GM21737 (cell line): ENCODE measurements around the gene LRMDA.

Experiments used
- ATAC-seq: cut with Tn5 transposase; IDR thresholded peaks from one replicate; pipeline ENCODE4 v1.9.1; 2021; ENCODE audit warnings: mild to moderate bottlenecking, moderate library complexity; ENCODE audit not compliant: unreplicated experiment

Gene LRMDA

DNA sequence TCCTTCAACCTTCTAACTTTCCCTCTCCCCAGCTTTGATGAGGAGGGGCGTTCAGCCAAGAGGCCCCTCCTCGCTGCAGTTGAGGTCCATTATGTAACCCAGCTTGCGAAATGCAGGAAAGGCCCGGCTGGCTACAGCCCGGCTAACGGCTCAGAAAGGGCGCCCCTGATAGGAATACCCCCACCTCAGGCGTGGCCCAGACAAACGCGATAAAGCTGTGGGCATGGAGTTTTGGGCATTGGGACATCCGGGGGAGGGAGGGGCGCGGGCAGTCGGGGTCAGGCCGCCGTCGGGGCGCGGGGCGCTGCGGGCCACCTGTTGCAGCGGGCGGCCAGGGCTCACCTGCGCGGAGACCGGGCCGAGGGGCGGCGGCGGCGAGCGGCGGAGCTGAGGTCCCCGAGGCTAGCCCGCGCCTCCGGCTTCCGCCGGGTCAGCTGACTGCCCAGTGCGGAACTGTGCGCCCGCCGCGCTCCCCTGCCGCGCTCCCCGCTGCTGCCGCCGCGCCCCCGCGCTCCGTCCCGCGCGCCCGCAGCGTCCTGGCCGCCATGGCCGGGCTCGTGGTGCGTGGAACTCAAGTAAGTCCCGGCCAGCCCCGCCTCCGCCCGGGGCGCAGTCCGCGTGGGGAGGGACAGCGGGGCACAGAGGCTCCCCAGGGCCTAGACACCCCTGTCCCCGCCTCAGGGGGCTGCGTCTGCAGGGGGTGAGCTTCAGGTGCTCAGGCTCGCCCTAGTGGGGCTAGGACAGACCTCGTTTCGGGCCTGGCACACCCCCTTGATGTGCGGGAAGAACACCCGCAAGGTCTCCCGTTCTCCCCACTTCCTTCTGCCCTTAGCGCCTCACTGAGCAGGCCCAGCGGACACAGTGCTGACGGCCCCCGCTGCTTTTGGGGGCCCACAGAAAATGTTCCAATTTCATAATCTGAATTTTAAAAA lies at the start of gene LRMDA:
Gene LRMDA, plus strand, starts transcription at position 445 of the 932 bp plus-strand sequence.
- no peak for ATAC-seq

GRCh38 chr10:75386128-75386527 lies 45.3 kb upstream of the LRMDA start:
- ATAC-seq, result no peak

GRCh38 chr10:75388082-75388481 lies 43.3 kb upstream of the LRMDA start:
- ATAC-seq, result no peak

DNA sequence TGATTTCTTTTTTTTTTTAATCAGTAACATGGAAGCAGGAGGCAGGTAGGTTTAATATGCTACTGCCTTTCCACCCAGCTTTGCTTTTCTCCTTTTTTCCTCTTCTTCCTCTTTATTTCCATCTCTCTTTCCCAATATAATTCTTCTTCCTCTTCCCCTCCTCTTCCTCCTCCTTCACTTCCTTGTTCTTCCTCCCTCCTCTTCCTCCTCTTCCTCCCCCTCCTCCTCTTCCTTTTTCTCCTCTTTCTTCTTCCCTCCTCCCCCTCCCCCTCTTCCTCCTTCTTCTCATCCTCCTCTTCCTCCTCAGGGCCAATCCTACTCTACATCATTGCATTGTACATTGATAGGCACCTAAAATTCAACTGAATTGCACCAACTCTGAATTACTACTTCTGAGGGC lies 41.2 kb upstream of the LRMDA start:
- no peak for ATAC-seq

DNA sequence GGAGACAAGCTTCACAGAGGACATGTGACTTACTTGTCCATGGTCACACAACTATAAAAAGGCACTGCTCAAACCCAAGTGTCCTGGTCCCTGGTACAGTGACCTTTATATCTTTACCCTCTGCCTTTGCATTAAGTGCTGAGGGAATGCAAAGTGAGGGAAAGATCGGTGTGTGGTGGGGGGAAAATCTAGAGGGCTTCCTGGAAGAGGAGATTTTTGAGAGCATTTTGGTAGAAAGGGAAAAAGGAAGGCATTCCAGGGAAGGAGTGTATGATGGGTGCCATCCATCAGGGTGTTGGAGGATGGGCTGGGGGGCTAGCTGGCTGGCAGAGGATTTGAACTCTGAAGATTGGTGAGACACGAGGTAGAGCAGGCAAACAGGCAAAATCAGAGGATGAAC lies 39.2 kb upstream of the LRMDA start:
- ATAC-seq, result no peak

DNA sequence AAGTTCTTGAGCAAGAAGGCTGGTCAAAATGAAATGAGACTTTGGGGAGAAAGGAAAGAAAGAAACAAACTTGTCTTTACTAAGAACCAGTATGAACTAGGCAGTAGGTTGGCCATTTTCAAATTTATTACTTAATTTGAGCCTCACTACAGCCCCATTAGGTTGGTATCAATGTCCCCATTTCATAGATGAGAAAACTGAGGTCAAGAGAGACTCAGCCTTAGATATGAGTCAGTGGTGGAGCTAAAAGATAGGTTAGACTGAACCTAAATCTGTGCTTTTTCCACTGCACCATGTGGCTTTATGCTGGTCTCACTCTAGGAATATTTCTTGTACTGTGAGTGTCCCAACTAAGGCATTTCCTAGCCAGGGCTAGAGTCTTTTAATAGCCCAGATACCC lies 38.7 kb upstream of the LRMDA start:
- no peak for ATAC-seq

DNA sequence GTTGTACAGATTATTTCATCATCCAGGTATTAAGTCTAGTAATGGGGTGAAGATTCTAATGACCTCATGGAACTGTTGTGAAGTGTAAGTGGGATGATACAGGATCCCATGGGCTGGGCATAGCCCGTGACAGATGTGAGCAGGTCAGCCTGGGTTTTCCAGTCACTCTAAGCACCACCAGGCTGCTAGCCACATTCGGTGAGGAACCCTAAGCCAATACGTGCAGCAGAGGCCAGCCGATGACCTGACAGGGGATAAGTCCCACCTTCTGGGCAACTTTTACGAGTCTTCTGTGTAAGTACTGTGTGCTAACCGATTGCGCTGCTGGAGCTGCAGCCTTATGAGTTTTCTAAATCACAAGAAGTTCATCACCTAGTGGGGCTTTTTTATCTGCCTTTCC lies 37.2 kb upstream of the LRMDA start:
- ATAC-seq, result no peak

DNA sequence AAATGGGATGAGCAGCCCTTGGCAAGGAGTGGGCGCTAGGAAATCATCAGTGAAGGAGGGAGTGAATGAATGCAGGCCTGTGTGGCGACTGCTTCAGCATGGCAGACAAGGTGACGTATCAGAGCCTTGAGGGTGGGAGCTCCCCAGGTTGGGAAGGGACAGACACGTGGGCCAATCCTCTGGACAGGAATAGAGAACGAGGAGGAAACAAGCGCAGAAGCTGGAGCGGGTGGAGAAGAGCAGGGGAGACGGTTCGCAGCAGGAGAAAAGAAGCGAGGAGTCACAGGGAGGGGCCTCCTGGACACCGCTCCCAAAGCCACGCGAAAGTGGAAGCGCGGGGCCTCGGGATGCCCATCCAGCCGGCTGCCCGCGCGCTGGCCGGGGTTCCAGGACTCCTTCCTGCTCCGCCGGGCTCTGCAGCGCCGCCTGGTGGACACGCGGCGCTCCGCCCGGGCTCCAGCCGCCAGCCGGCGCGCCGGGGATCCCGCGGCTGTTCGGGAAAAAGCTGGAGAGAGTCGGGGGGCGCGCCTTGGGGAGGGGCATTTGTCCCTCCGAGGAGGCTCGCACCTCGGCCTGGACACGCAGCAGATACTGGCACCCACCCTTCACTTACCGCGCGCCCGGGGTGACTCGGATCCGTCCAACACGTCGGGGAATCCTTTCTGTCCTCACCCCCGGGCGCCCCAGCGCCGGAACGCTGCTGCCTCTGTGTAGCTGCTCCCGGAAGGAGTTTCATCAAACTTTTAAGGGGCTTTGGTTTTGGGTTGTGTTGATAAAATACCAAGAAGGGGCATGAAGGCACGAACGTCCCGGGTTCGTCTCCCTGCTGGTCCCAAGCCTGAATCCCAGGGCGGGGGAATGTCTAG lies 36.1 kb upstream of the LRMDA start:
- no peak for ATAC-seq

- no peak for ATAC-seq
Measured at GRCh38 chr10:75395932-75396630, 35.3 kb upstream of the LRMDA start.

GRCh38 chr10:75396631-75397495 lies 34.6 kb upstream of the LRMDA start:
- no peak for ATAC-seq

GRCh38 chr10:75397496-75398199 lies 33.8 kb upstream of the LRMDA start:
- ATAC-seq, result no peak

DNA sequence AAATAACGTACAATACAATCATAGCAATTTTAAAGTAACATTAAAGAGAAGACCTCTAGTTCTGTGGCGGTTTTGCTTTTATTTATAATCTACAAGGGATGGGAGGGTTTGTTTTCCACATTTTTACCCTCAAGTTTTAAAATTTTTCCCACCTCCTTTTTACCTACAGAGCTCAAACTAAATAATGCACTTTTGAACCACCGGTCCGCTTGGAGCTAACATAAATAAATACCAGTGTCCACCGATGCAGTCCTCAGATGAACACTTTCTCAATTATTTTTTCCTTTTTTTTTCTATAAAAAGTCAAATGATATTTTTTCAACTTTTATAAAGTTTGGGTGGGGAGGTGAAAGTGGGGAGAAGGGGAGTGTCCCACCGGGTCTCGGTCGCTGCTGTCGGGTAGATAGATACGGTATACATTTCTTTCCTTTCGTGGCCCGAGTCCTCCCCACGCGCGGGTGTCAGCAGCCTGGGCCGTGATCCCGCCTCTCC lies 33.2 kb upstream of the LRMDA start:
- ATAC-seq, result no peak

- ATAC-seq, result no peak
Measured at GRCh38 chr10:75398692-75399460, 32.5 kb upstream of the LRMDA start.

- no peak for ATAC-seq
Measured at GRCh38 chr10:75399461-75400162, 31.8 kb upstream of the LRMDA start.

- ATAC-seq, result no peak
Measured at GRCh38 chr10:75400163-75400770, 31.2 kb upstream of the LRMDA start.

- ATAC-seq, result peak; percentile 22
Measured at GRCh38 chr10:75400771-75401568, 30.5 kb upstream of the LRMDA start.
